HG03460 (cell line): ENCODE results near the gene ZNF611.
"Not testable (repeated sequence)": the region's sequence is repeated elsewhere in the genome, so short reads cannot be mapped to it uniquely, and the experiment has no call there.

ENCODE experiments used
- ATAC-seq: cut with Tn5 transposase; IDR thresholded peaks from one replicate; pipeline ENCODE4 v1.9.1; 2021; ENCODE audit not compliant: unreplicated experiment

The ZNF611 gene

DNA sequence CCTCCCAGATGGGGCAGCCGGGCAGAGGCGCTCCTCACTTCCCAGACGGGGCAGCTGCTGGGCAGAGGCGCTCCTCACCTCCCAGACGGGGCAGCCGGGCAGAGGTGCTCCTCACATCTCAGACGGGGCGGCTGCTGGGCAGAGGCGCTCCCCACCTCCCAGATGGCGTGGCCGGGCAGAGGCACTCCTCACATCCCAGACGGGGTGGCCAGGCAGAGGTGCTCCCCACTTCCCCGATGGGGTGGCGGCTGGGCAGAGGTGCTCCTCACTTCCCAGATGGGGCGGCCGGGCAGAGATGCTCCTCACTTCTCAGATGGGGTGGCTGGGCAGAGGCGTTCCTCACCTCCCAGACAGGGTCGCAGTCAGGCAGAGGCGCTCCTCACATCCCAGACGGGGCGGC is 14.3 kb downstream of the ZNF611 start:
- ATAC-seq = not testable (repeated sequence)

DNA sequence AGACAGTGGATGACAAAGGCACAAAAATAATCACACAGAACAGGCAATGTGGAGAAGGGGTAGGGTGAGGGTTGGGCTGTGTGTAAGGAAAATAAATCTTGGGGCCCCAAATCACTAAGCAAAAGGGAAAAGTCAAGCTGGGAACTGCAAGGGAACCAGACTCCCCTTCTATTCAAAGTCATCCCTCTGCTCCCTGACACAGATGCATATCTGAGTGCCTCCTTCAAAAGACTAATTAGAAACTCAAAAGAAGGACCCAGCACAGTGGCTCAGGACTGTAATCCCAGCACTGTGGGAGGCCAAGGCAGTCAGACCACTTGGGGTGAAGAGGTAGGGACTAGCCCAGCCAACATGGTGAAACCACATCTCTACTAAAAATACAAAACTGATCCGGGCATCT is 18.3 kb downstream of the ZNF611 start:
- ATAC-seq = no peak

DNA sequence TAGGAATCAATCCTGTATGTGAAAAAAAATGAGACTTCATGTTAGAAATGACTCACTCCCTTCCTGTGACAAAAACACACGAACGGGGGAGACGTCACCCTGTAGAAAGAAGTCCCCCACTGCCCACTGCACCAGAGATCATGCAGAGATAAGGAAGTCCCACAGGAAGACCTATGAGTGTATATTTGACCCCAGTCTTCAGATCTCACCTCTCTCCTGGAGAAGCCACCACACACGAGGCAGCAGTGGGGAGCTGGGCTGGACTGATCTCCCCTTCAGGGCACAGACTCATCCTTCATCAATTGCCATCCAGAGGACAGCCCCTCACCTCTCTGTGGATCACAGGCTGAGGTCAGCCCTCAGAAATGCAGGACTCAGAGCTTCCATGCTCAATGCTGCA is 18.9 kb downstream of the ZNF611 start:
- ATAC-seq = not testable (repeated sequence)

DNA sequence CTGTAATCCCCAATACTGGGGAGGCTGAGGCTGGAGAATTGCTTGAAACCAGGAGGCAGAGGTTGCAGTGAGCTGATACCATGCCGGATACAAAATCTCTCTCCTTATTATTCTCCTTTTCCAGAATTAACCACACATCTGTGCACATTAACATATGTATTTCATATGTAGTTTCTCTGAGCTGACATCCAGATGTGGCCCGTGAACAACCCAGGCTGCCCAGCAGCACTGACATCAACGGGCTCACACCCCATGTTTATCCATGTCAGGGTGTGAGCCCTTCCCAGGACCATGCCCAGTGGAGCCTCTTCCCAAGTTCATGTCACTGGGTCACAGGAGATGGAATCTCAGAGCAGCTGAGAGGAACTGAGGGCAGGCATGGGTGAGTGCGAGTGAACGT is 19.5 kb downstream of the ZNF611 start:
- not testable (repeated sequence) for ATAC-seq

DNA sequence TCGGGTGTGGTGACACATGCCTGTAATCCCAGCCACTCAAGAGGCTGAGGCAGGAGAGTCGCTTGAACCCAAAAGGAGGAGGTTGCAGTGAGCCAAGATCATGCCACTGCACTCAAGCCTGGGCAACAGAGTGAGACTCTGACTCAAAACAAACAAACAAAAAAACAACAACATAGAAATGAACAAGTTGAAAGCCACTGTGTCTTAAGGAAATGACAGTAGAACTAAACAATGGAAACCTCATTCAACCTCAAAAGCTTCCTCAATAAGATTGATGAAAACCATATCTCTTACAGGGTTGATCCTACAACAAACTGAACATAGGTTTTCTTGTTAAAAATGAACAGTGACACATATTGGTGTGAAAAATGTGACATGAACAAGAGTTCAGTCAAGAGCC is 21.8 kb downstream of the ZNF611 start:
- ATAC-seq = not testable (repeated sequence)

DNA sequence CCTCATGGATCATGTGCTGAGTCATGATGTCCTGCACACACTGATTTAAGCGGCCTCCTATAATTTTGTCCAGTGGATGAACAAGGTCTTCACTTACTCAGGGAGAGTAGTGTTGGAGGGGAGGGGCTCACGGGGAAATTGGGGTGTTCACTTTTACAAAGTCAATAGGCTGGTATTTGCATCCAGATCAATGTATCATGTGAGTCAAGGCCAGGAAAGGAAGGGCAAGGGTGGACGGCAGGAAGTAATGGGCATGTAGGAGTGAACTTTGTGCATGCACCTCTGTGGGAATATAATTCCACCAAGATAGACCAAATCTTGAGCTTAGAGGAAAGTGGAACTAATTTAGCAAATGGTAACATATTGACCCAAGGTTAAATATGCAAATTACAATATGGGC is 23.2 kb downstream of the ZNF611 start:
- not testable (repeated sequence) for ATAC-seq

DNA sequence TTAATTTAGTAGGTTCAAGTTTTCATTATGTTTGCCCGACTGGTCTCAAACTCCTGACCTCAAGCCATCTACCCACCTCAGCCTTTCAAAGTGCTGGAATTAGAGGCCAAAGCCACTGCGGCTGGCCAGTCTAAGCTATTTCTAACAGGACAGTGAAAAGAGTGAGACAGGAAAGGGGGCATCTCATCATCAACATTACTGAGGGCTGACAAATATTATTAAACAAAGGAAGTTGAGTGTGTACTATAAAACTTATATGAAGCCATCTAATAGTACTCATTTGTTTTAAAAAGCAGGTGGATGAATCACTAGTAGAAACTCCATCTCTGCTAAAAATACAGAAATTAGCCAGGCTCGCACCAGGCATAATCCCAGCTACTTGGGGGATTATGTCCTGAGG is 24.3 kb downstream of the ZNF611 start:
- ATAC-seq = no peak

DNA sequence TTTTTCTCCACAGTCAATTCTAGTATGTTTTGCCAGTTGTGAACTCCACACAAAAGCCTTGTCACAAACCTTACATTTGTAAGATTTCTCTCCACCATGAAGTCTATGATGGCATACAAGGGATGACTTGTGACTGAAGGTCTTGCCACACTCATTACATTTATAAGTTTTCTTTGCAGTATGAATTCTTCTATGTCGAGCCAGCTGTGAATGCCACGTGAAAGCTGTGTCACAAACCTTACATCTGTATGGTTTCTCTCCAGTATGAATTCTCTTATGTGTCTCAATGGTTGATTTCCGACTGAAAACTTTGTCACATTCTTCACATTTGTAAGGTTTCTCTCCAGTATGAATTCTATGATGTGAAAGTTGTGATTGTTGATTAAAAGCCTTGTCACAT is 29.2 kb downstream of the ZNF611 start:
- ATAC-seq = not testable (repeated sequence)

DNA sequence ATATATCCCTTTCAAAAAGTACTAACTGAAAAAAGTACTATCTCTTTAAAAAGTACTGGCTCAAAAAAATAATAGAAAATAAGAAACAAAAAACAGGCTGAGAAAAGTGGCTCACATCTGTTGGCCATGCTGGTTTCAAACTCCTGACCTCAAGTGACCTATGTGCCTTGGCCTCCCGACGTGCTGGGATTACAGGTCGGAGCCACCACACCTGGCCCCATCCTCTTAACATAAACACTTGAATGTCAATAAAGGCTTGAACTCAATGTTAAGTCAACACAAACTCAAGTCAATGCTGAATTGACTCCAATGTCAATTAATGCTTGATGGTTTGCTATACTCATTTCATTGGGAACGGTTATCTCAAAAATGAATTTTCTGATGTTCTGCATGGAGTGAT is 30.9 kb downstream of the ZNF611 start:
- no peak for ATAC-seq

DNA sequence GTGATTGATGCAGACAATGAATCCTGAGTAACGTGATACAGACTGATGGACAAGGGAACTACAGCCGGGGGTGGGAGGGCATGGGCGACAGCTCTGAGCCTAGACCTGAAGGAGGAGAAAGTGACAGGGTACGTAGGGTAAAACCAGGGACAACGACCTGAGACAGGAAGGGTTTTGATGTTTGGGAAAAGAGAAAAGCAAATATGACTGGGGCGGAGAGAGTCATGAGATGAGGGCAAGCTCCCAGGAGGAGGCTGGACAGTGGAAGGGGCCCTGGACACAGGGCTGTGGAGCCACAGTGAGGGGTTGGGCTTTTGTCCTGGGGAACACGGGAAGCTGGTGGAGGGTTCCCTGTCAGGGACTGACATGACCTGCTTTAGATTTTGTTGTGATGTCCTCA is 34.2 kb downstream of the ZNF611 start:
- no peak for ATAC-seq

DNA sequence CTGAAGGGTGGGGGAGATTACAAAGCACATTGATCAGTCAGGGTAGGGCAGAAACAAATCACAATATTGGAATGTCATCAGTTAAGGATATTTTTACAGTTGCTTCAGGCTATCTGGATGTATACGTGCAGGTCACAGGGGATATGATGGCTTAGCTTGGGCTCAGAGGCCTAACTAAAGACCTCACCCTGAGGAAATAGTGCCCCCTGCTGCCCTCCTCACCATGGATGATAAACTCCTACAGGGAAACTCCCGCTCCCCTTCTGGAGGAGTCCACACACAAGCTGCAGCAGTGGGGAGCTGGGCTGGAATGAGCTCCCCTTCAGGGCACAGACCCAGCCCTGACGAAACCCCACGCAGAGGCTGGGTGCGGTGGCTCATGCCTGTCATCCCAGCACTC is 35.3 kb downstream of the ZNF611 start:
- not testable (repeated sequence) for ATAC-seq

DNA sequence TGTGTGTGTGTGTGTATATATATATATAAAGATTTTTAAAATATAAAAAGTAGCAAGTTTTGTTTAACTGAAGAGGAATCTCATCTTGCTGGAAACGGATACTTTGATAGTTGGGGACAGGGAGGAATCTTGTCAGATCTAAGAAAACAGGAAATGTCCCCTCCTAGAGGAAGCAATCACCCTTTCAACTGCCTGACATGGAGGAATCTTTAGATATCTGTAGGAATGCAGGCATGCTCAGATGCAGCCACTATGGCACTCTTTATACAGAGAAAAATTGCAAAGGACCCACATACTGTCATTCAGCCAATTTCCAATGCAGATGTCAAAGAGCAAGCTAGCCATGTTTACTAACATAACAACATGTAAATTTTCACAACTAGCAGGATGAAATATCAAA is 38.8 kb downstream of the ZNF611 start:
- no peak for ATAC-seq

DNA sequence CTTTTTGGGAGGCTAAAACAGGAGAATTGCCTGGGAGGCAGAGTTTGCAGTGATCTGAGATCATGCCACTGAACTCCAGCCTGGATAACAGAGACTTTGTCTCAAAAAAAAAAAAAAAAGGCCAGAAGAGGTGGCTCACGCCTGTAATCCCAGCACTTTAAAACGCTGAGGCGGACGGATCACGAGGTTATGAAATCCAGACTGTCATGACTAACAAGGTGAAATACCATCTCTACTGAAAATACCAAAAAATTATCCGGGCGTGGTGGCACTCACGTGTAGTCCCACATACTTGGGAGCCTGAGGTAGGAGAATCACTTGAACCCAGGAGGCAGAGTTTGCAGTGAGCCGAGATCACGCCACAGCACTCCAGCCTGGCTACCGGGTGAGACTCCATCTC is 39.9 kb downstream of the ZNF611 start:
- ATAC-seq = no peak

DNA sequence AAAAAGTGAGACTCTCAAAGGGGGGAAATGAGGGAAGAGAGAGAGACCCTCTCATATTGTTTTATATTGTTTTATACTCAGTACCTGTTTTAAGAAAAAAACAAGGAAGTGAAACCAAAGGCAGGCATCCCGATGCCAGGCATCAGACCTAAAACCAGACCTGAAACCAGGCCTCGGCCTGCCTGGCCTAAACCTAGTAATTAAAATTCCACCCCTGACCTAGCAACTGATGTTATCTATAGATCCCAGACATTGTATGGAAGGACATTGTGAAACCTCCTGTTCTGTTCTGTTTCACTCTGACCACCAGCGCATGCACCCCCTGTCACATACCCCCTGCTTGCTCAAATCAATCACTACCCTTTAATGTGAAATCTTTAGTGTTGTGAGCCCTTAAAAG is 40.6 kb downstream of the ZNF611 start:
- not testable (repeated sequence) for ATAC-seq

DNA sequence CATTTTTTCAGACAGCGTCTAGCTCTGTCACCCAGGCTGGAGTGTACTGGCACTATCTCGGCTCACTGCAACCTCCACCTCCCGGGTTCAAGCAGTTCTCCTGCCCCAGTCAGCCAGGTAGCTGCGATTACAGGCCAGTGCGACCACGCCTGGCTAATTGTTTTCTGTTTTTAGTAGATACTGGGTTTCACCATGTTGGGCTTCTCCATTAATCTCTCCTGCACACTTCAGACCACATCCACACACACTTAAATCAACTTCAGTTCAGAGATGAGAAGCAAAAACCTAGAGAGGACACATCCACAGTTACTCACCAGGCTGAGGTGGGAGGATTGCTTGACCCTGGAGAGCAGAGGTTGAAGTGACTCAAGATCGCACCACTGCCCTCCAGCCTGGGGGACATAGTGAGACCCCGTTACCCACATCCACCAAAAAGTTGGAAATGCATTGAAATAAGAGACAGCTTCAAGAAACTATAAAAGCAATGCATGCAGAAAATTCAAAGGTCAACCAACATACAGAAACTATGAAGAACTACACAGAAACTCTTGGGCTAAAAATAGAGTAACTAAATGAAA is 42.3 kb downstream of the ZNF611 start:
- ATAC-seq = no peak

DNA sequence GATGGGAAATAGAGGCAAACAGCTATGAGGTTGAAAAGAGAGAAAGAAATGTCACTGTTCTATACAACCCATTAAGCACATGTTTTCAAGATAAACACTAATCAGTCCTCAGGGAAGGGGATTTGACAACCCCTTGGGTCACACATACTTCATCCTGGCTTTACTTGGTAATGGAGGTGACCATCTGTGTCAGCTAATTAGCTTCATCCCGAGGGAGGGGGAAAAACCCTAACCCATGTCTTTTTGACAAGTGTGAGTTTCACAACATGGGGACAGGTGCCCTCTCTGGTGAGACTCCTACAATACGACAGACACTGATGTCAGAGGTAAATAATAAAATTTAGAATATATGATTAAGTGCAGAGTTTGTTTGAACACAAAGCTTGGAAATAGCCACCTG is 43.1 kb downstream of the ZNF611 start:
- no peak for ATAC-seq

DNA sequence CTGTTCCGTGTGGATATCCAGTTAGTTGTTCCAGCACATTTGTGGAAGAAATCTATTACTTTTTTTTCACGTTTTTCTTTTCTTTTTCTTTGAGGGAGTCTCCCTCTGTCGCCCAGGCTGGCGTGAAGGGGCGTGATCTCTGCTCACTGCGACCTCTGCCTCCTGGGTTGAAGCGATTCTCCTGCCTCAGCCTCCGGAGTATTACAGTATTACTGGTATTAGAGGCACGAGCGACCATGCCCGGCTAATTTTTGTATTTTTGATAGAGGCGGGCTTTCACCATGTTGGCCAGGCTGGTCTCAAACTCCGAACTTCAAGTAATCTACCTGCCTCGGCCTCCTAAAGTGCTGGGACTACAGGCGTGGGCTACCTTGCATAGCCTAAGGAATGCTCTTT is 43.6 kb downstream of the ZNF611 start:
- no peak for ATAC-seq

DNA sequence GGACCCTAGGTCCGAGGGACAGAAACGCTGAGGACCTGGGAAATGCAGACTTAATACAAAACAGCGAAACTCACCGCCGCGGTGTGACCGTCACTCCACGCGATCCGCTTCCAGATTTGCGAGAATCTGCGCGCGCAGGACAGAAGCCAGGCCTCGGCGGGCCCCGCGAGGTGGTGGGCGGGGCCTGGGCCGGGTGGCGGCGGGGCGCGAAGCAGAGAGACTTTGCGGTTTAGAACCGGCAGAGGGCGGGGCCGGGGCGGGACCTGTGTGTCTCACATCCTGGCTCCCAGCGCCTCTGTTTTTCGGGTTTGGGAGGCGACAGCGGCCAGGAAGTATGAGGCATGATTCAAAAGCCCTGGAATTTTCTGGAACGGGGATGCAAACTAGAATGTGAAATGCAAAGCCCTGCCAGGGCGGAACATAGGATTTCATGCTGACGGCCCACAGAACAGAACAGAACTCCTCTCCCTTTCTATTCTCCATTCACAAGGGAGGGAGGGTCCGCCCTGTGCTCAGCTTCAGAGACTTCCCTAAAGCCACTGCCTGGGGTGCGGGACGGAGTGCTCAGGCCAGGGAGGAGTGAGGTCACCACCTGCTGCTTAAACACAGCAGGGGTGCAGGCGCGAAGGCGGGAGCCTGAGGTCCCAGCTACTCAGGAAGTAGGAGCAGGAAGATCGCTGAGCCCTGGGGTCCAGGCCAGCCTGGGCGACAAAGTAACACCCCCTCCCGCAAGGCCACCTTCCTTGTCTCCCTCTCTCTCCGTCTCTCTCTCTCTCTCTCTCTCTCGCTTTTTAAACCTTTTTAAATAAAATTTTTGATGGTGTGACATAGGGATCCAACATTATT is 44.3 kb downstream of the ZNF611 start:
- peak; percentile 84 for ATAC-seq

DNA sequence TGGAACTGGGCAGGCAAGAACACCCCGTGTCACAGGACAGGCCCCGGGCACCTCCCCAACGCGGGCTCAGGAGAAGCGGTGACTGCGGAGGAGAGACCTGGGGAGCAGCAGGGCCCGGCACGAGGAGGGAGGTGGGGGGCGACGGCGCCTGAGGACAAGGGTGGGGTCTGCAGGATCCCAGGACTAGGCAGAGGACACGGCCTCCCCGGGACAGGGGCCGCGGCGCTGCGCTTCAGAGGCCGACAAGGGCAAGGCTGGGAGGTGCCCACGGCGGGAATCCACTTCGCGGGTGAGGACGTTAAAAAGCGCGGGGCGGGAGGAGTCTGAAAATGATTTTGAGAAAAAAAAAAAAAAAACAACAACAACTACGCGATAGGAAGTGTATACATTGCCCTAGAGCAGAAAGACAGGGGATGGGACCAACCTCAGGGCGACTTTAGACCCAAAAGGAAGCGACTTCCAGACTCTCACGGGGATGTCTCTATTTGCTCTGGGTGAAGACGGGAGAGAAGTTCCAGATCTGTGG is 44.9 kb downstream of the ZNF611 start:
- ATAC-seq = peak; percentile 16

DNA sequence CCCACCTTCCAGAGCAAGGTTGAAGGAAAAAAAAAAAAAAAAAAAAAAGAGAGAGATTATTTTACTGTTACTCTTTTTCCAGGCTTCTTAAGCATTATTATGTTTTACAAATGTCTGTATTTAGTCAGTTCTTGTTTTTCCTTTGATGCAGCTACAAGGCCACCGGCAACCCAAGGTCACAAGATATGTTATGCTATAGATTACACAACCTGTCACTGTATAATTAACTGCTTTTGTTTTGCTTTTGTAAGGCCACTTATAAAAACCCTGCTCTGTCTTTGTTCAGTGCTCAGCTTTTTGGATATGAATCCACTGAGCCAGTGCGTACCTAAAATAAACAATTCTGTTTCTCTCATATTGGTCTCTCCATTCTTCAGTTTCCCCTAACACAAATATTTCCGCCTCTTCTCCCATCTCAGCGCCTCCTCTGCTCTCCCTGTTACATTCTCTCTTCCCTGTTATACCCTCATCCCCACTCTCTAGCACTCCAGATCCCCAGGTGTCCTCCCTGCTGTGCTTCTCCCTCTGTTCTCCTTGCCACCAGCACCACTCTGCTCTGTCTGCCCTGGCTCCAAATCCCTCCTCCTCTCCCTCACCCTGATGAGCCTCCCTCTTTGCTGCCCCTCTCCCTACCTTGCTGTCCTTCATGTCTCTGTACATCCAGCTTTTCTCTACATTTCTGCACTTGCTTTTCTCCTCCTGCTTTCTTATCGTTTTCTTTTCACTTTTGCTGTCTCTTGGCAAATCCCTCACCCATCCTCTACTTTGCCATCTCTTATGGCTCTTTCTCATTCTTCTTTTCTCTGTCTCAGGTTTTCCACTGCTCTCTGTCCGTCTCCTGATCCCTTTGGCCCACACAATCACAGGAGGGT is 45.7 kb downstream of the ZNF611 start:
- ATAC-seq = not testable (repeated sequence)

DNA sequence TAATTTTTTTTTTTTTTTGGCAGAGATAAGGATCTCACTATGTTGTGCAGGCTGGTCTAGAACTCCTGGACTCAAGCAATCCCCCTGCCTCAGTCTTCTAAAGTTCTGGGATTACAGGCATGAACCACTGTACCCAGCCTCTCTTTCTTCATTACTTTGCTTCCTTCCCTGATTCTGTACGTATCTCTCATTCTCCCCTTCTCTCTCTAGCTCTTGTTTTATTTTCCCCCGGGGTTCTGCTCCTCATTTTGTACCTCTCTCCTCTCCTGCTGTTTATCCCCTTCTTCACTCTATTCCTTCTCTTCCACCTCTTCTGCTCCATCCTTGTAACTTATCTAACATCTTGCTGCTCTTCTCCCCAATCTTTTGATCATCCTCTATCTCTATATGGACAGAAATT is 46.5 kb downstream of the ZNF611 start:
- no peak for ATAC-seq
